Uterus (tissue), 4 donors: ENCODE results near the gene SCGB1D2. TPM values are rescaled to one million over a fixed set of nuclear protein-coding genes. Genes with fewer than 3 reads are reported as not detected.

ENCODE experiments used
- DNase-seq, 2 donors: peaks; one replicate each; pipeline ENCODE4 v3.0.0-alpha.2; 2019 to 2020
- H3K27ac ChIP-seq, 2 donors: fragments of 200-600 bp; sonication (generic); 1 replicate in 1 of 2; 2 replicates in 1 of 2; pipeline ENCODE4 v1.5.1; 2016 to 2018
- H3K27me3 ChIP-seq, 2 donors: fragments of 200-600 bp; sonication (generic); one replicate each; pipeline ENCODE4 v1.5.1; 2018 to 2019; ENCODE audit warnings: control low read depth in 1 of 2
- H3K36me3 ChIP-seq, 2 donors: fragments of 200-600 bp; sonication (generic); one replicate each; pipeline ENCODE4 v1.5.1; 2019; ENCODE audit warnings: control low read depth in 1 of 2
- H3K4me1 ChIP-seq, 2 donors: fragments of 200-600 bp; sonication (generic); one replicate each; pipeline ENCODE4 v1.5.1; 2018 to 2019; ENCODE audit warnings: control low read depth in 1 of 2
- H3K4me3 ChIP-seq, 2 donors: fragments of 200-600 bp; sonication (generic); 1 replicate in 1 of 2; 2 replicates in 1 of 2; pipeline ENCODE4 v1.5.1; 2018 to 2019; ENCODE audit warnings: mild to moderate bottlenecking in 1 of 2
- H3K9me3 ChIP-seq, 2 donors: fragments of 200-600 bp; sonication (generic); one replicate each; pipeline ENCODE4 v1.5.1; 2019; ENCODE audit warnings: control low read depth in 1 of 2
- CTCF ChIP-seq, 4 experiments: fragments of 200-600 bp in 2 of 4; fragments of 450-650 bp in 2 of 4; sonication (generic) in 2 of 4; IDR thresholded peaks; one replicate each; pipeline ENCODE4 v1.5.1; 2016 to 2019; ENCODE audit warnings: antibody characterized with exemption in 4 of 4, mild to moderate bottlenecking in 2 of 4, moderate library complexity in 1 of 4
- POLR2A ChIP-seq, 2 donors: fragments of 450-650 bp; IDR thresholded peaks; one replicate each; pipeline ENCODE4 v1.6.1; 2016; ENCODE audit warnings: antibody characterized with exemption in 2 of 2, mild to moderate bottlenecking in 1 of 2, moderate library complexity in 1 of 2
- intact Hi-C: fragments of 100-400 bp; cut with DNase I; formaldehyde crosslinking; loops from one replicate; pipeline ENCODE4 v1.15.1; 2023; ENCODE audit warnings: low total_unique reads
- total RNA-seq, 4 donors: library from RNA; depleted of rRNA in 3 of 4; stranded (reverse); fragments of >200 nt in 3 of 4; gene quantifications; one replicate each; pipeline versions ENCODE4 v1.1.0 to v1.2.4, GENCODE V29; 2014 to 2023
- donor health status: DM: yes; HTN: yes; CAD: no.

The SCGB1D2 gene
- total RNA-seq, 4 donors from 2014 or later, result 1.9 TPM; not detected in 3

GRCh38 chr11:62273789-62274275 is 31.8 kb downstream of the SCGB1D2 start:
- Histone ChIP-seq H3K27me3 (no peaks in the 10 kb centered on the region), H3K4me3 (no peak overlapping the region), H3K4me1 (no peaks in the 10 kb centered on the region), H3K36me3 (no peaks in the 10 kb centered on the region), H3K27ac (no peak overlapping the region), H3K9me3 (no peaks in the 10 kb centered on the region)
- TF ChIP-seq POLR2A (IDR thresholded peaks at IDR 0.05), result no peak
- no peak for TF ChIP-seq CTCF (IDR thresholded peaks at IDR 0.05)
- DNase-seq, result no peak
- intact Hi-C loops, result no loop called here

GRCh38 chr11:62280452-62280851 is 38.4 kb downstream of the SCGB1D2 start:
- Histone ChIP-seq H3K4me1 (no peaks in the 10 kb centered on the region), H3K4me3 (no peak overlapping the region), H3K27me3 (no peaks in the 10 kb centered on the region), H3K36me3 (no peaks in the 10 kb centered on the region), H3K9me3 (no peaks in the 10 kb centered on the region), H3K27ac (no peak overlapping the region)
- intact Hi-C loops, result no loop called here
- DNase-seq, result no peak
- no peak for TF ChIP-seq CTCF (IDR thresholded peaks at IDR 0.05)
- TF ChIP-seq POLR2A (IDR thresholded peaks at IDR 0.05), result no peak

Other genes with a start within 250 kb of the SCGB1D2 start
- 10 to 100 TPM in 2 of 4 donors, 1 to 10 TPM in 2; 7.4 to 27.1 (median 16.5) TPM for gene INCENP, start 118.2 kb upstream of the SCGB1D2 start, total RNA-seq
- gene SCGB1D1, start 52.0 kb upstream of the SCGB1D2 start, total RNA-seq, result not detected
- gene SCGB2A1, start 33.6 kb upstream of the SCGB1D2 start, total RNA-seq, result 1 to 10 TPM in 1 of 4 donors, not detected in 3; 8.8 TPM
- gene SCGB2A2, start 27.9 kb downstream of the SCGB1D2 start, total RNA-seq, result not detected
- 10 to 100 TPM in 1 of 4 donors, 1 to 10 TPM in 1, not detected in 2; 2.0 to 10.6 TPM for gene SCGB1D4, start 56.8 kb downstream of the SCGB1D2 start, total RNA-seq
- gene ASRGL1, start 95.2 kb downstream of the SCGB1D2 start, total RNA-seq, result 100 to 1,000 TPM in 1 of 4 donors, 10 to 100 TPM in 3; 10.9 to 133 (median 30.0) TPM
- not detected for gene SCGB1A1, start 176.8 kb downstream of the SCGB1D2 start, total RNA-seq